ENCODE data around the gene IRF2BP1. TPM values are rescaled to one million over a fixed set of nuclear protein-coding genes. Genes with fewer than 3 reads are reported as not detected.

The IRF2BP1 gene
- total and polyA plus RNA-seq, 2 donors (not counting 1 experiment from before 2014, with no cell fraction given) = 4.0 to 23.1 TPM

DNA sequence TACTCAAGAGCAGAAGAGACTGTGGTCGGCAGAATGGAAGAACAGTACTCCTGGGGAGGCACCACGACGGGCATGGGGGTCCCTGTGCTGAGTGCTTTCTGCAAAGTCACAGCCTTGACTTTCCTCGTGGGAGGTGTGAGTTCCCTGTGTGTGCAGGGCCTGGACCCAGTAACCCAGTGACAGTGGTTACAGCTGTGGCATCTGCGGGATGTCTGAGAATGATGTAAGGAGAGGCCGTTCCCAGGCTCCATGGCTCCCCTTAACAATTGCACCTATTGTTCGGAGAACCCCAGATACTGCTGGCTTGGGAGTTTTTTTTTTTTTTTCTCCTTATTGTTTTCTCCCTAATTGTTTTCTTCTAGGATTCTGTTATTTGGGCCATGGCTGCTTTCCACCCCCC, 33.7 kb upstream of the IRF2BP1 start:
- Histone ChIP-seq H4K20me1 (ENCODE audit: control insufficient read depth, extremely low read depth, insufficient read depth, low read length) (no peaks in the 10 kb centered on the region), H3K4me2 (ENCODE audit: extremely low read depth, insufficient read depth, low read length) (no peak overlapping the region), H3K4me1 (ENCODE audit: control insufficient read depth, extremely low read depth, insufficient read depth, low read length) (no peaks in the 10 kb centered on the region), H3K4me3 (replicated peaks in 1 of 4; ENCODE audit: control extremely low read depth in 1 of 4, insufficient read depth in 1 of 4, low read depth in 3 of 4, low read length in 4 of 4) (no peak overlapping the region), H2AFZ (ENCODE audit: low read length) (no peak overlapping the region), H3K9ac (ENCODE audit: insufficient read depth, low read length) (no peak overlapping the region), H3K27me3 (ENCODE audit: control insufficient read depth, insufficient read depth, low read length) (peaks cover 5% of the 10 kb centered on the region), H3K36me3 (ENCODE audit: control insufficient read depth, insufficient read depth, low read length) (no peaks in the 10 kb centered on the region), H3K79me2 (ENCODE audit: control insufficient read depth, insufficient read depth, low read length) (no peaks in the 10 kb centered on the region), H3K9me3 (ENCODE audit: control insufficient read depth, insufficient read depth, low read depth, low read length) (no peaks in the 10 kb centered on the region), H3K27ac (ENCODE audit: insufficient read depth, low read length) (no peak overlapping the region)
- TF ChIP-seq CTCF (conservative IDR thresholded peaks at IDR 0.05 in 1 of 2, IDR thresholded peaks at IDR 0.05 in 1 of 2; ENCODE audit: low read depth in 1 of 2, low read length in 2 of 2) (no peak), EZH2 (IDR thresholded peaks at IDR 0.05; ENCODE audit: low read length, missing control alignments) (no peak)
- DNase-seq (ENCODE audit: low read depth in 2 of 2) = no peak

DNA sequence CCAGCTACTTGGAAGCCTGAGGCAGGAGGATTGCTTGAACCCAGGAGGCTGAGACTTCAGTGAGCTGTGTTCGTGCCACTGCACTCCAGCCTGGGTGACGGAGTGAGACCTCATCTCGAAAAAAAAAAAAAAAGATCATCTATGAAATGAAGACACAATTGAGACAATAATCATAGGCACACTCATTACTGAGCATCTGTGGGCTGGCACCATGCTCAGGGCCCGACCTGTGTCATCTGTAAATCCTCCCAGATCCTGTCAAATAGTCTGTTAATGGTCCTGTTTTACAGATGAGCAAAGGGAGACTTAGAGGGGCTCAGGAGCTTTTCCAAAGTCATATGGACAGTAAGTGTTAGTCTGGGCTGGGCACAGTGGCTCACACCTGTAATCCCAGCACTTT, 32.8 kb upstream of the IRF2BP1 start:
- H3K36me3 ChIP-seq (ENCODE audit: control insufficient read depth, insufficient read depth, low read length) = no peaks in the 10 kb centered on the region
- no peak overlapping the region for H3K27ac ChIP-seq (ENCODE audit: insufficient read depth, low read length)
- TF ChIP-seq EZH2 (IDR thresholded peaks at IDR 0.05; ENCODE audit: low read length, missing control alignments) (no peak), CTCF (conservative IDR thresholded peaks at IDR 0.05 in 1 of 2, IDR thresholded peaks at IDR 0.05 in 1 of 2; ENCODE audit: low read depth in 1 of 2, low read length in 2 of 2) (no peak)
- H3K4me3 ChIP-seq (replicated peaks in 1 of 4; ENCODE audit: control extremely low read depth in 1 of 4, insufficient read depth in 1 of 4, low read depth in 3 of 4, low read length in 4 of 4) = no peak overlapping the region
- DNase-seq (ENCODE audit: low read depth in 2 of 2) = no peak
- no peak overlapping the region for H2AFZ ChIP-seq (ENCODE audit: low read length)
- no peaks in the 10 kb centered on the region for H4K20me1 ChIP-seq (ENCODE audit: control insufficient read depth, extremely low read depth, insufficient read depth, low read length)
- H3K4me1 ChIP-seq (ENCODE audit: control insufficient read depth, extremely low read depth, insufficient read depth, low read length) = no peaks in the 10 kb centered on the region
- H3K4me2 ChIP-seq (ENCODE audit: extremely low read depth, insufficient read depth, low read length) = no peak overlapping the region
- no peaks in the 10 kb centered on the region for H3K9me3 ChIP-seq (ENCODE audit: control insufficient read depth, insufficient read depth, low read depth, low read length)
- H3K27me3 ChIP-seq (ENCODE audit: control insufficient read depth, insufficient read depth, low read length) = peaks cover 5% of the 10 kb centered on the region
- no peaks in the 10 kb centered on the region for H3K79me2 ChIP-seq (ENCODE audit: control insufficient read depth, insufficient read depth, low read length)
- H3K9ac ChIP-seq (ENCODE audit: insufficient read depth, low read length) = no peak overlapping the region

- no peak for TF ChIP-seq CTCF (conservative IDR thresholded peaks at IDR 0.05 in 1 of 2, IDR thresholded peaks at IDR 0.05 in 1 of 2; ENCODE audit: low read depth in 1 of 2, low read length in 2 of 2)
- TF ChIP-seq EZH2 (IDR thresholded peaks at IDR 0.05; ENCODE audit: low read length, missing control alignments) = no peak
- DNase-seq (ENCODE audit: low read depth in 2 of 2) = no peak
Measured at GRCh38 chr19:45917421-45918091, 31.6 kb upstream of the IRF2BP1 start.

More at GRCh38 chr19:45917421-45918091, 31.6 kb upstream of the IRF2BP1 start:
- Histone ChIP-seq H3K79me2 (ENCODE audit: control insufficient read depth, insufficient read depth, low read length) (no peaks in the 10 kb centered on the region), H3K4me2 (ENCODE audit: extremely low read depth, insufficient read depth, low read length) (no peak overlapping the region), H3K36me3 (ENCODE audit: control insufficient read depth, insufficient read depth, low read length) (no peaks in the 10 kb centered on the region), H3K4me1 (ENCODE audit: control insufficient read depth, extremely low read depth, insufficient read depth, low read length) (no peaks in the 10 kb centered on the region), H3K9ac (ENCODE audit: insufficient read depth, low read length) (no peak overlapping the region), H2AFZ (ENCODE audit: low read length) (no peak overlapping the region), H3K4me3 (replicated peaks in 1 of 4; ENCODE audit: control extremely low read depth in 1 of 4, insufficient read depth in 1 of 4, low read depth in 3 of 4, low read length in 4 of 4) (no peak overlapping the region), H3K27ac (ENCODE audit: insufficient read depth, low read length) (no peak overlapping the region), H3K9me3 (ENCODE audit: control insufficient read depth, insufficient read depth, low read depth, low read length) (no peaks in the 10 kb centered on the region), H4K20me1 (ENCODE audit: control insufficient read depth, extremely low read depth, insufficient read depth, low read length) (no peaks in the 10 kb centered on the region), H3K27me3 (ENCODE audit: control insufficient read depth, insufficient read depth, low read length) (peaks cover 5% of the 10 kb centered on the region)

Measured in fibroblast of lung (primary cell).